ENCODE measurements around the gene EHMT1. TPM values are rescaled to one million over a fixed set of nuclear protein-coding genes. Genes with fewer than 3 reads are reported as not detected.

The EHMT1 gene
- polyA plus RNA-seq, 1 of the 3 experiments (the other 2 are of a cell fraction), result 39.5 TPM

DNA sequence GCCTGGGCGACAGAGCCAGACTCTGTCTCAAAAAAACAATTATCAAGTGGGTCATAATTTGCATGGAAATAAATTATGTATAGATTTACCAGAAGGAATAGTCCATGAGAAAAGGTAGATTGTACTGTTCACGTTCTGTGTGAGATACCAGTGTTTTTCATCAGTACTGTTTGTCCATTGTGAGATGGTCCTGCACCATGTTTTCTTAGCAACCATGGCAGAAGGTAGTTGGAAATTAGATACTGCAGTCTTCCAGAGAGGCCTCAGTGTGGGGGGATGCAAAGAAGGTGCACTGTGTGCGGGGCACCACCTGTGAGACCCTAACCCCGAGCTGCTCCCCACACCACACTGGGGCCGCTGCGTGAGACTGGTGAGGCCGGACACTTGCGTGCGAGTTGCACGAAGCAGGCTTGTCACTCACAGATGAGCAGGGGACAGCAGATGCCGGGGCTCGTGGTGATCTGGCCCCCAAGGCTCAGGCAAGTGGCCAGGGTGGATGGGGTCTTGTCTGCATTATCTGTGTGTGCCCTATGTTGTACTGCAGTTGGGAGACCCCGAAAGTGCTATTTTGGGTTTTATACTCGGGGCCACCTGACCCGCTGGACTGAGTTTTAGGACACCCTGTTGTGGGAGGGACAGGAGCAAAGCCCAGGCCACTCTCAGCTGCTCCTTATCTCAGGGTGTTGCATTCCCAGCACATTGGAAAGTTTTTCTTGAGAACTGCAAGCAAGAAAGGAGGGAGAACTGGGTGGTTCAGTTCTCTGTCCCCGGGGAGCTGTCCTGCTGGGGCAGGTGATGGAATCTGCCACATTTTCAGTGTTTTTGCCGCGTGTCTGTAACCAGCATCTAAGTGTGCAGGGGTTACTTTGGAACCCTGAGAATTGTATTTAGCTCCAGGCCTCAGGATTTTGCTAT is 61.9 kb downstream of the EHMT1 start:
- H3K4me1 ChIP-seq (ENCODE audit: control insufficient read depth in 1 of 2, insufficient read depth in 2 of 2, low read depth in 1 of 2, low read length in 1 of 2), result peaks cover 5 to 6% of the 10 kb centered on the region in 2 experiments; a peak in 1 of 4 replicates
- H3K9ac ChIP-seq, result no peak overlapping the region
- TF ChIP-seq, protein P1, sequence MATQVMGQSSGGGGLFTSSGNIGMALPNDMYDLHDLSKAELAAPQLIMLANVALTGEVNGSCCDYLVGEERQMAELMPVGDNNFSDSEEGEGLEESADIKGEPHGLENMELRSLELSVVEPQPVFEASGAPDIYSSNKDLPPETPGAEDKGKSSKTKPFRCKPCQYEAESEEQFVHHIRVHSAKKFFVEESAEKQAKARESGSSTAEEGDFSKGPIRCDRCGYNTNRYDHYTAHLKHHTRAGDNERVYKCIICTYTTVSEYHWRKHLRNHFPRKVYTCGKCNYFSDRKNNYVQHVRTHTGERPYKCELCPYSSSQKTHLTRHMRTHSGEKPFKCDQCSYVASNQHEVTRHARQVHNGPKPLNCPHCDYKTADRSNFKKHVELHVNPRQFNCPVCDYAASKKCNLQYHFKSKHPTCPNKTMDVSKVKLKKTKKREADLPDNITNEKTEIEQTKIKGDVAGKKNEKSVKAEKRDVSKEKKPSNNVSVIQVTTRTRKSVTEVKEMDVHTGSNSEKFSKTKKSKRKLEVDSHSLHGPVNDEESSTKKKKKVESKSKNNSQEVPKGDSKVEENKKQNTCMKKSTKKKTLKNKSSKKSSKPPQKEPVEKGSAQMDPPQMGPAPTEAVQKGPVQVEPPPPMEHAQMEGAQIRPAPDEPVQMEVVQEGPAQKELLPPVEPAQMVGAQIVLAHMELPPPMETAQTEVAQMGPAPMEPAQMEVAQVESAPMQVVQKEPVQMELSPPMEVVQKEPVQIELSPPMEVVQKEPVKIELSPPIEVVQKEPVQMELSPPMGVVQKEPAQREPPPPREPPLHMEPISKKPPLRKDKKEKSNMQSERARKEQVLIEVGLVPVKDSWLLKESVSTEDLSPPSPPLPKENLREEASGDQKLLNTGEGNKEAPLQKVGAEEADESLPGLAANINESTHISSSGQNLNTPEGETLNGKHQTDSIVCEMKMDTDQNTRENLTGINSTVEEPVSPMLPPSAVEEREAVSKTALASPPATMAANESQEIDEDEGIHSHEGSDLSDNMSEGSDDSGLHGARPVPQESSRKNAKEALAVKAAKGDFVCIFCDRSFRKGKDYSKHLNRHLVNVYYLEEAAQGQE (IDR thresholded peaks at IDR 0.05; ENCODE audit: low read depth, low read length), result no peak
- TF ChIP-seq, protein P2, sequence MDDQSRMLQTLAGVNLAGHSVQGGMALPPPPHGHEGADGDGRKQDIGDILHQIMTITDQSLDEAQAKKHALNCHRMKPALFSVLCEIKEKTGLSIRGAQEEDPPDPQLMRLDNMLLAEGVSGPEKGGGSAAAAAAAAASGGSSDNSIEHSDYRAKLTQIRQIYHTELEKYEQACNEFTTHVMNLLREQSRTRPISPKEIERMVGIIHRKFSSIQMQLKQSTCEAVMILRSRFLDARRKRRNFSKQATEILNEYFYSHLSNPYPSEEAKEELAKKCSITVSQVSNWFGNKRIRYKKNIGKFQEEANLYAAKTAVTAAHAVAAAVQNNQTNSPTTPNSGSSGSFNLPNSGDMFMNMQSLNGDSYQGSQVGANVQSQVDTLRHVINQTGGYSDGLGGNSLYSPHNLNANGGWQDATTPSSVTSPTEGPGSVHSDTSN (IDR thresholded peaks at IDR 0.05), result no peak
- TF ChIP-seq POLR2AphosphoS5 (IDR thresholded peaks at IDR 0.05; ENCODE audit: low read depth, low read length), result no peak
- no peak for TF ChIP-seq SIN3A (IDR thresholded peaks at IDR 0.05; ENCODE audit: borderline replicate concordance, low read depth, low read length)
- TF ChIP-seq, protein P3, sequence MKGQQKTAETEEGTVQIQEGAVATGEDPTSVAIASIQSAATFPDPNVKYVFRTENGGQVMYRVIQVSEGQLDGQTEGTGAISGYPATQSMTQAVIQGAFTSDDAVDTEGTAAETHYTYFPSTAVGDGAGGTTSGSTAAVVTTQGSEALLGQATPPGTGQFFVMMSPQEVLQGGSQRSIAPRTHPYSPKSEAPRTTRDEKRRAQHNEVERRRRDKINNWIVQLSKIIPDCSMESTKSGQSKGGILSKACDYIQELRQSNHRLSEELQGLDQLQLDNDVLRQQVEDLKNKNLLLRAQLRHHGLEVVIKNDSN (IDR thresholded peaks at IDR 0.05; ENCODE audit: borderline replicate concordance, low read depth), result no peak
- TF ChIP-seq YY1 (IDR thresholded peaks at IDR 0.05; ENCODE audit: low read depth), result no peak
- no peak for TF ChIP-seq RFX5 (IDR thresholded peaks at IDR 0.05; ENCODE audit: low read length)
- TF ChIP-seq FOXJ3 (CRISPR knock-in tag; IDR thresholded peaks at IDR 0.05), result no peak
- no peak for TF ChIP-seq FOSL2 (IDR thresholded peaks at IDR 0.05; ENCODE audit: borderline replicate concordance, low read depth)
- no peak for TF ChIP-seq JUND (IDR thresholded peaks at IDR 0.05)
- no peak for TF ChIP-seq EZH2phosphoT487 (IDR thresholded peaks at IDR 0.05; ENCODE audit: borderline replicate concordance, low read depth)
- no peak for TF ChIP-seq TEAD4 (IDR thresholded peaks at IDR 0.05; ENCODE audit: borderline replicate concordance, insufficient read depth)
- TF ChIP-seq EP300 (IDR thresholded peaks at IDR 0.05; ENCODE audit: borderline replicate concordance in 1 of 2, low read depth in 1 of 2, low read length in 1 of 2), result no peak
- no peak for TF ChIP-seq RAD21 (IDR thresholded peaks at IDR 0.05; ENCODE audit: low read length)
- no peak for TF ChIP-seq NRF1 (IDR thresholded peaks at IDR 0.05; ENCODE audit: low read depth, low read length)
- TF ChIP-seq ELF1 (IDR thresholded peaks at IDR 0.05), result no peak
- TF ChIP-seq CHD2 (IDR thresholded peaks at IDR 0.05; ENCODE audit: low read length, partially characterized antibody), result no peak
- TF ChIP-seq, protein P4, sequence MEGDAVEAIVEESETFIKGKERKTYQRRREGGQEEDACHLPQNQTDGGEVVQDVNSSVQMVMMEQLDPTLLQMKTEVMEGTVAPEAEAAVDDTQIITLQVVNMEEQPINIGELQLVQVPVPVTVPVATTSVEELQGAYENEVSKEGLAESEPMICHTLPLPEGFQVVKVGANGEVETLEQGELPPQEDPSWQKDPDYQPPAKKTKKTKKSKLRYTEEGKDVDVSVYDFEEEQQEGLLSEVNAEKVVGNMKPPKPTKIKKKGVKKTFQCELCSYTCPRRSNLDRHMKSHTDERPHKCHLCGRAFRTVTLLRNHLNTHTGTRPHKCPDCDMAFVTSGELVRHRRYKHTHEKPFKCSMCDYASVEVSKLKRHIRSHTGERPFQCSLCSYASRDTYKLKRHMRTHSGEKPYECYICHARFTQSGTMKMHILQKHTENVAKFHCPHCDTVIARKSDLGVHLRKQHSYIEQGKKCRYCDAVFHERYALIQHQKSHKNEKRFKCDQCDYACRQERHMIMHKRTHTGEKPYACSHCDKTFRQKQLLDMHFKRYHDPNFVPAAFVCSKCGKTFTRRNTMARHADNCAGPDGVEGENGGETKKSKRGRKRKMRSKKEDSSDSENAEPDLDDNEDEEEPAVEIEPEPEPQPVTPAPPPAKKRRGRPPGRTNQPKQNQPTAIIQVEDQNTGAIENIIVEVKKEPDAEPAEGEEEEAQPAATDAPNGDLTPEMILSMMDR (IDR thresholded peaks at IDR 0.05), result no peak
- H3K9me3 ChIP-seq, result no peaks in the 10 kb centered on the region
- no peak overlapping the region; a peak in 1 of 4 replicates for H3K27ac ChIP-seq (ENCODE audit: low read depth in 2 of 2, low read length in 1 of 2)
- H3K4me2 ChIP-seq, result no peak overlapping the region
- no peak for DNase-seq
- peaks cover 100% of the 10 kb centered on the region for H3K79me2 ChIP-seq (ENCODE audit: insufficient read depth)
- H3K4me3 ChIP-seq (ENCODE audit: low read depth in 2 of 2, low read length in 1 of 2), result no peak overlapping the region
- H3F3A ChIP-seq (replicated peaks; ENCODE audit: insufficient read depth), result no peaks in the 10 kb centered on the region
- H3K9me2 ChIP-seq, result no peaks in the 10 kb centered on the region
- WGBS (ENCODE audit: low lambda C conversion rate), result 95% methylated on average over 18 of the region's 18 CpGs
- peaks cover 5 to 10% of the 10 kb centered on the region in 2 experiments for H3K36me3 ChIP-seq (replicated peaks in 1 of 2; ENCODE audit: control insufficient read depth in 1 of 2, insufficient read depth in 2 of 2, low read length in 1 of 2)
- H2AFZ ChIP-seq (ENCODE audit: low read depth), result no peak overlapping the region
- ChIA-PET CTCF (interaction anchor here (0.9 to 3.6 kb wide), 2 partner anchors 8 to 9 kb away, joined by 3 to 14 read pairs; no protein-coding TSS in a partner anchor), POLR2A (no interaction called here)
- peaks cover 80% of the 10 kb centered on the region for H4K20me1 ChIP-seq (ENCODE audit: insufficient read depth)
- no peaks in the 10 kb centered on the region for H3K27me3 ChIP-seq (ENCODE audit: insufficient read depth)
